HEK293T (cell line): Measurements from ENCODE around the gene HOXA5.

ENCODE experiments used
- ARNT ChIP-seq: fragments of 450-650 bp; IDR thresholded peaks from 2 replicates; pipeline ENCODE4 v1.6.1; 2017; ENCODE audit warnings: mild to moderate bottlenecking
- BHLHE40 ChIP-seq: fragments of 450-650 bp; IDR thresholded peaks from 2 replicates; pipeline ENCODE4 v1.6.1; 2016; ENCODE audit warnings: mild to moderate bottlenecking, moderate library complexity, borderline replicate concordance
- ELF4 ChIP-seq: fragments of 450-650 bp; IDR thresholded peaks from 2 replicates; pipeline ENCODE4 v1.6.1; 2017; ENCODE audit warnings: antibody characterized with exemption
- FOXA1 ChIP-seq: fragments of 450-650 bp; IDR thresholded peaks from 2 replicates; pipeline ENCODE4 v1.6.1; 2016; ENCODE audit warnings: mild to moderate bottlenecking
- FOXK2 ChIP-seq: fragments of 450-650 bp; IDR thresholded peaks from 2 replicates; pipeline ENCODE4 v1.6.1; 2016; ENCODE audit warnings: mild to moderate bottlenecking
- FOXM1 ChIP-seq: fragments of 450-650 bp; IDR thresholded peaks from 2 replicates; pipeline ENCODE4 v1.6.1; 2017; ENCODE audit warnings: mild to moderate bottlenecking, borderline replicate concordance
- LEF1 ChIP-seq: fragments of 450-650 bp; IDR thresholded peaks from 2 replicates; pipeline ENCODE4 v1.6.1; 2017; ENCODE audit warnings: mild to moderate bottlenecking, borderline replicate concordance
- NFRKB ChIP-seq: fragments of 450-650 bp; IDR thresholded peaks from 2 replicates; pipeline ENCODE4 v1.6.1; 2016; ENCODE audit warnings: mild to moderate bottlenecking, moderate library complexity
- SP1 ChIP-seq: fragments of 450-650 bp; IDR thresholded peaks from 2 replicates; pipeline ENCODE4 v1.6.1; 2017
- SUZ12 ChIP-seq: fragments of 450-650 bp; IDR thresholded peaks from 2 replicates; pipeline ENCODE4 v1.6.1; 2016; ENCODE audit warnings: mild to moderate bottlenecking
- TF ChIP-seq, protein P1 (sequence below): fragments of 450-650 bp; IDR thresholded peaks from 2 replicates; pipeline ENCODE4 v1.6.1; 2016

DNA sequence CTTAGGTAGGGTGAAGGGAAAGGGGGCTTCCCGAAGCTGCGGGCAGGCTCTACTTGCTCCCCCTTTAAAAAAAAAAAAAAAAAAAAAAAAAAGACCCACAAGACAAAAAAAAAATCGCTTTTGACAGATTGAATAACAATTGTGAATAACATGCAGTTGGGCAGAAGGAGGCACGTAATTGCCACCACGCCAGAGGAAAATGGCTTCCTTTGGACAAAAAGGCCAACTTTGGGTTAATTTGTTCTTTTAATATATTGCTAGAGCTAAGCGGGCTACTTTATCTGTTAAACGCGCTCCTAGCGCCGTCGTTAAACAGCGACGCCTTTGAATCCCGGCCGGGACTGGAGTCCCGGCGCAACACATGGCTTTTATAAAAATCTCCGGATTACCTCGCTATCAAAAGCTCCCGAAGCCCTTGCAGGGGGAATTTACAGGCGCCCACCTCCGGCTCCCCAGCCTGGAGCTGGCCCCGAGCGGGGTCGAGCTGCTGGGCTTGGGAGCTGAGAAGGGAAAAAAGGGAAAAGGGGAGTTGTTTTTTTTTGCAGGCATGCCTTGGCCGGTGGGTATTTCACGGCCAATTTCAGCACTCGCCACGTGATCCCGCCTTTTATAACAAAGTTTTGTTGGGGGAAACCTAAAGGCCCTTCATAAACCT, 40.3 kb upstream of the HOXA5 start:
- TF ChIP-seq FOXK2 = no peak
- TF ChIP-seq SP1 = no peak
- no peak for TF ChIP-seq FOXA1
- no peak for TF ChIP-seq ELF4
- no peak for TF ChIP-seq FOXM1
- no peak for TF ChIP-seq BHLHE40
- TF ChIP-seq, protein P1, sequence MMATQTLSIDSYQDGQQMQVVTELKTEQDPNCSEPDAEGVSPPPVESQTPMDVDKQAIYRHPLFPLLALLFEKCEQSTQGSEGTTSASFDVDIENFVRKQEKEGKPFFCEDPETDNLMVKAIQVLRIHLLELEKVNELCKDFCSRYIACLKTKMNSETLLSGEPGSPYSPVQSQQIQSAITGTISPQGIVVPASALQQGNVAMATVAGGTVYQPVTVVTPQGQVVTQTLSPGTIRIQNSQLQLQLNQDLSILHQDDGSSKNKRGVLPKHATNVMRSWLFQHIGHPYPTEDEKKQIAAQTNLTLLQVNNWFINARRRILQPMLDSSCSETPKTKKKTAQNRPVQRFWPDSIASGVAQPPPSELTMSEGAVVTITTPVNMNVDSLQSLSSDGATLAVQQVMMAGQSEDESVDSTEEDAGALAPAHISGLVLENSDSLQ = no peak
- no peak for TF ChIP-seq ARNT
- TF ChIP-seq NFRKB = no peak
- TF ChIP-seq SUZ12 = no peak
- TF ChIP-seq LEF1 = no peak
